SK-N-SH (cell line): ENCODE data around the gene VMP1. TPM values are rescaled to one million over a fixed set of nuclear protein-coding genes. Genes with fewer than 3 reads are reported as not detected.

ENCODE experiments used
- CTCF ChIA-PET: fragments of 300-600, 350-600 bp; formaldehyde crosslinking; extraction: SDS; loops from one replicate; lab custom pipeline; 2021; lab: Yijun Ruan, JAX
- POLR2A ChIA-PET: fragments of 350-600 bp; sonication (Branson Sonifier 250); formaldehyde crosslinking; extraction: SDS; loops from one replicate; lab custom pipeline; 2020; ENCODE audit warnings: antibody characterized with exemption, inconsistent platforms; lab: Yijun Ruan, JAX
- DNase-seq: peaks from one replicate; pipeline ENCODE4 v3.0.0; 2012
- H2AFZ ChIP-seq: fragments of 200-600 bp; sonication (generic); 2 replicates; pipeline ENCODE4 v1.8.1; 2016; ENCODE audit warnings: antibody characterized with exemption, mild to moderate bottlenecking, low read depth
- H3F3A ChIP-seq: fragments of 200-600 bp; sonication (generic); replicated peaks from 2 replicates; pipeline ENCODE3; 2016; ENCODE audit warnings: antibody characterized with exemption, mild to moderate bottlenecking; ENCODE audit not compliant: insufficient read depth
- H3K27ac ChIP-seq, 2 experiments: fragments of 200-500 bp in 1 of 2; fragments of 200-600 bp in 1 of 2; sonication (Bioruptor generic) in 1 of 2; sonication (generic), shearing (Covaris generic) in 1 of 2; 2 replicates each; pipeline versions ENCODE4 v1.5.1 to v1.6.1; 2014 to 2016; ENCODE audit warnings: low read depth in 2 of 2, inconsistent platforms in 1 of 2, low read length in 1 of 2, mild to moderate bottlenecking in 1 of 2, mixed read lengths in 1 of 2
- H3K27me3 ChIP-seq: fragments of 200-600 bp; sonication (generic), shearing (Covaris generic); 2 replicates; pipeline ENCODE4 v1.6.1; 2016; ENCODE audit warnings: mixed run types; ENCODE audit not compliant: insufficient read depth
- H3K36me3 ChIP-seq, 2 experiments: fragments of 200-500 bp in 1 of 2; fragments of 200-600 bp in 1 of 2; sonication (Bioruptor generic) in 1 of 2; sonication (generic) in 1 of 2; replicated peaks in 1 of 2; 2 replicates each; pipeline versions ENCODE3 to v1.5.1; 2014 to 2016; ENCODE audit warnings: low read length in 1 of 2, mild to moderate bottlenecking in 1 of 2; ENCODE audit not compliant: insufficient read depth in 2 of 2, control insufficient read depth in 1 of 2
- H3K4me1 ChIP-seq, 2 experiments: fragments of 200-500 bp in 1 of 2; fragments of 200-600 bp in 1 of 2; sonication (Bioruptor generic) in 1 of 2; sonication (generic), shearing (Covaris generic) in 1 of 2; 2 replicates each; pipeline versions ENCODE4 v1.5.1 to v1.6.1; 2014 to 2016; ENCODE audit warnings: low read depth in 1 of 2, low read length in 1 of 2, mixed run types in 1 of 2; ENCODE audit not compliant: insufficient read depth in 2 of 2, control insufficient read depth in 1 of 2
- H3K4me2 ChIP-seq: fragments of 200-600 bp; sonication (generic), shearing (Covaris generic); 2 replicates; pipeline ENCODE4 v1.6.1; 2017; ENCODE audit warnings: mixed run types
- H3K4me3 ChIP-seq, 2 experiments: fragments of 200-500 bp in 1 of 2; fragments of 200-600 bp in 1 of 2; sonication (Bioruptor generic) in 1 of 2; sonication (generic), shearing (Covaris generic) in 1 of 2; 2 replicates each; pipeline versions ENCODE4 v1.5.1 to v1.8.1; 2014 to 2016; ENCODE audit warnings: low read depth in 2 of 2, inconsistent platforms in 1 of 2, low read length in 1 of 2, mild to moderate bottlenecking in 1 of 2, mixed read lengths in 1 of 2, moderate library complexity in 1 of 2
- H3K79me2 ChIP-seq: fragments of 200-600 bp; sonication (generic); 2 replicates; pipeline ENCODE4 v1.8.1; 2017; ENCODE audit warnings: mild to moderate bottlenecking; ENCODE audit not compliant: insufficient read depth
- H3K9ac ChIP-seq: fragments of 200-600 bp; sonication (generic); 2 replicates; pipeline ENCODE4 v1.6.1; 2017; ENCODE audit warnings: mixed run types
- H3K9me2 ChIP-seq: fragments of 200-600 bp; sonication (generic); 2 replicates; pipeline ENCODE4 v1.6.1; 2017; ENCODE audit warnings: mixed run types
- H3K9me3 ChIP-seq: fragments of 200-600 bp; sonication (generic); 2 replicates; pipeline ENCODE4 v1.6.1; 2017; ENCODE audit warnings: mixed run types, mild to moderate bottlenecking, moderate library complexity
- H4K20me1 ChIP-seq: fragments of 200-600 bp; sonication (generic); 2 replicates; pipeline ENCODE4 v1.6.1; 2017; ENCODE audit warnings: mild to moderate bottlenecking, mixed run types; ENCODE audit not compliant: insufficient read depth
- CHD2 ChIP-seq: fragments of 150-350 bp; IDR thresholded peaks from 2 replicates; pipeline ENCODE4 v1.6.1; 2018; ENCODE audit warnings: low read length; ENCODE audit not compliant: partially characterized antibody
- EZH2phosphoT487 ChIP-seq: fragments of 200-600 bp; sonication (generic); IDR thresholded peaks from 2 replicates; pipeline ENCODE4 v1.6.1; 2017; ENCODE audit warnings: low read depth, mixed run types, mild to moderate bottlenecking, antibody characterized with exemption, moderate library complexity, borderline replicate concordance
- FOXJ3 ChIP-seq: sonication (generic); formaldehyde crosslinking; IDR thresholded peaks from 2 replicates; pipeline ENCODE4 v1.5.1; 2020; ENCODE audit warnings: mild to moderate bottlenecking, missing genetic modification reagents
- JUND ChIP-seq: IDR thresholded peaks from 2 replicates; pipeline ENCODE4 v1.4.0; 2012
- MXI1 ChIP-seq: IDR thresholded peaks from 2 replicates; pipeline ENCODE4 v1.6.1; 2012; ENCODE audit warnings: mild to moderate bottlenecking, low read depth, low read length, improper control_type of control experiment
- POLR2AphosphoS5 ChIP-seq: IDR thresholded peaks from 2 replicates; pipeline ENCODE4 v1.6.1; 2012; ENCODE audit warnings: low read depth, low read length
- RCOR1 ChIP-seq: fragments of 150-350 bp; IDR thresholded peaks from 2 replicates; pipeline ENCODE4 v1.6.1; 2017; ENCODE audit warnings: antibody characterized with exemption, low read length
- RFX5 ChIP-seq: IDR thresholded peaks from 2 replicates; pipeline ENCODE4 v1.6.1; 2012; ENCODE audit warnings: mild to moderate bottlenecking, improper control_type of control experiment, low read length
- SIN3A ChIP-seq: IDR thresholded peaks from 2 replicates; pipeline ENCODE4 v1.6.1; 2012; ENCODE audit warnings: low read depth, mild to moderate bottlenecking, low read length, moderate library complexity, borderline replicate concordance
- SMC3 ChIP-seq: IDR thresholded peaks from 2 replicates; pipeline ENCODE4 v1.6.1; 2012; ENCODE audit warnings: low read depth, low read length, improper control_type of control experiment
- TCF12 ChIP-seq: IDR thresholded peaks from 2 replicates; pipeline ENCODE4 v1.4.0; 2012
- TEAD4 ChIP-seq: IDR thresholded peaks from 2 replicates; pipeline ENCODE4 v1.4.0; 2012; ENCODE audit warnings: mild to moderate bottlenecking, borderline replicate concordance; ENCODE audit not compliant: insufficient read depth
- USF2 ChIP-seq: fragments of 150-350 bp; IDR thresholded peaks from 2 replicates; pipeline ENCODE4 v1.6.1; 2017; ENCODE audit warnings: antibody characterized with exemption, low read length, low read depth, borderline replicate concordance
- WGBS: methylation state at CpG from one replicate; pipeline ENCODE4 v1.1.6; 2017; ENCODE audit warnings: low lambda C conversion rate; 5-methylcytosine and 5-hydroxymethylcytosine counted together
- polyA plus RNA-seq, 3 experiments: library from polyadenylated mRNA; depleted of rRNA; stranded (reverse); fragments of >200 nt; gene quantifications; 2 replicates each; pipeline ENCODE4 v1.2.3, GENCODE V29; 2012

Gene VMP1
- polyA plus RNA-seq, 1 of the 3 experiments (the other 2 are of a cell fraction) = 169 TPM

- Histone ChIP-seq H2AFZ (no peak overlapping the region), H3K4me3 (no peak overlapping the region), H3F3A (peaks cover 78% of the 10 kb centered on the region), H3K9ac (no peak overlapping the region), H3K27ac (peak overlapping the region in 1 of 2 experiments; percentile 6; a peak in 2 of 4 replicates), H3K79me2 (peaks cover 95% of the 10 kb centered on the region), H3K27me3 (no peaks in the 10 kb centered on the region), H3K36me3 (peaks cover 84 to 95% of the 10 kb centered on the region in 2 experiments), H4K20me1 (0 out of 2 replicates have a peak, but pooled peaks cover 19% of the 10 kb centered on the region), H3K4me2 (no peak overlapping the region), H3K9me3 (no peaks in the 10 kb centered on the region), H3K9me2 (no peaks in the 10 kb centered on the region), H3K4me1 (peaks cover 0 to 2% of the 10 kb centered on the region in 2 experiments; a peak in 2 of 4 replicates)
- ChIA-PET POLR2A (interaction anchor here (0.6 to 1.1 kb wide), 3 partner anchors 9 to 65 kb away, joined by 3 to 6 read pairs (median 4); partner anchors contain the start of genes PTRH2 and VMP1), CTCF (interaction anchor here (0.6 to 1.9 kb wide), 7 partner anchors 10 to 365 kb away, joined by 3 to 7 read pairs (median 3); no protein-coding TSS in a partner anchor)
- TF ChIP-seq USF2 (no peak), MXI1 (no peak), JUND (no peak), POLR2AphosphoS5 (no peak), CHD2 (no peak), TCF12 (no peak)
- WGBS = 95% methylated on average over 2 of the region's 2 CpGs
- no peak for DNase-seq
Observed at GRCh38 chr17:59688496-59688895, 19.0 kb upstream of the VMP1 start.

GRCh38 chr17:59693582-59693981 lies 13.9 kb upstream of the VMP1 start:
- Histone ChIP-seq H3K27ac (no peak overlapping the region), H3K9ac (no peak overlapping the region), H3K4me2 (no peak overlapping the region), H2AFZ (no peak overlapping the region), H3K9me3 (no peaks in the 10 kb centered on the region), H3K27me3 (no peaks in the 10 kb centered on the region), H3K79me2 (peaks cover 96% of the 10 kb centered on the region), H3K4me1 (peaks cover 0 to 2% of the 10 kb centered on the region in 2 experiments; a peak in 2 of 4 replicates), H4K20me1 (peaks cover 34% of the 10 kb centered on the region), H3K36me3 (peaks cover 84 to 95% of the 10 kb centered on the region in 2 experiments), H3K9me2 (no peaks in the 10 kb centered on the region), H3F3A (peaks cover 75% of the 10 kb centered on the region), H3K4me3 (no peak overlapping the region)
- ChIA-PET CTCF (no interaction called here), POLR2A (no interaction called here)
- TF ChIP-seq SIN3A = 0 out of 2 replicates have a peak, but pooled peaks have one; percentile 10
- TF ChIP-seq MXI1 = no peak
- TF ChIP-seq SMC3 = no peak
- no peak for TF ChIP-seq RCOR1
- TF ChIP-seq RFX5 = no peak
- no peak for TF ChIP-seq TEAD4
- TF ChIP-seq EZH2phosphoT487 = no peak
- no peak for TF ChIP-seq FOXJ3 (CRISPR knock-in tag)
- no peak for DNase-seq
- 96% methylated on average over 7 of the region's 7 CpGs for WGBS
